IMR-90 (cell line): Measurements from ENCODE around the gene EFHC1. TPM values are rescaled to one million over a fixed set of nuclear protein-coding genes. Genes with fewer than 3 reads are reported as not detected.

Experiments
- ATAC-seq: fragments of 200-7000 bp; cut with Tn5 transposase; 2 replicates; pipeline ENCODE4 v1.9.1; 2020; ENCODE audit warnings: low read depth, mild to moderate bottlenecking, moderate library complexity
- BruUV-seq: library from RNA; stranded (reverse); fragments of 400-500 nt; replicated peaks from 2 replicates; lab custom pipeline; 2021; lab: Mats Ljungman, UMichigan
- CTCF ChIA-PET: fragments of 300-600 bp; formaldehyde crosslinking; extraction: SDS; loops from one replicate; lab custom pipeline; 2021; ENCODE audit warnings: antibody characterized with exemption; lab: Yijun Ruan, JAX
- POLR2A ChIA-PET: fragments of 300-600 bp; sonication (Branson Sonifier 250); formaldehyde crosslinking; loops from one replicate; lab custom pipeline; 2022; ENCODE audit warnings: antibody characterized with exemption; ENCODE audit not compliant: unreplicated experiment; lab: Charles Lee
- DNase-seq: peaks from one replicate; pipeline ENCODE4 v3.0.0; 2013
- H2AFZ ChIP-seq: replicated peaks from 2 replicates; pipeline ENCODE3; 2013; ENCODE audit warnings: low read length, mild to moderate bottlenecking; ENCODE audit not compliant: poor library complexity
- H2AK5ac ChIP-seq: 2 replicates; pipeline ENCODE4 v1.6.1; 2013; ENCODE audit warnings: low read depth, low read length, inconsistent platforms
- H2AK9ac ChIP-seq: replicated peaks from 2 replicates; pipeline ENCODE3; 2013; ENCODE audit warnings: mild to moderate bottlenecking, low read depth, low read length, moderate library complexity; ENCODE audit not compliant: poor library complexity
- H2BK120ac ChIP-seq: 2 replicates; pipeline ENCODE4 v1.6.1; 2013; ENCODE audit warnings: low read depth, low read length, inconsistent platforms
- H2BK15ac ChIP-seq: 3 replicates; pipeline ENCODE4 v1.6.1; 2013; ENCODE audit warnings: low read depth, low read length, inconsistent platforms
- H2BK20ac ChIP-seq: 2 replicates; pipeline ENCODE4 v1.6.1; 2013; ENCODE audit warnings: low read depth, mild to moderate bottlenecking, inconsistent platforms, low read length, moderate library complexity
- H2BK5ac ChIP-seq: 2 replicates; pipeline ENCODE4 v1.6.1; 2013; ENCODE audit warnings: mild to moderate bottlenecking, low read depth, low read length, inconsistent platforms; ENCODE audit not compliant: poor library complexity, severe bottlenecking
- H3K14ac ChIP-seq: replicated peaks from 2 replicates; pipeline ENCODE4 v1.6.1; 2013; ENCODE audit warnings: low read depth, low read length, inconsistent platforms
- H3K18ac ChIP-seq: 2 replicates; pipeline ENCODE4 v1.6.1; 2013; ENCODE audit warnings: low read depth, low read length, control low read depth
- H3K23ac ChIP-seq: 2 replicates; pipeline ENCODE4 v1.6.1; 2013; ENCODE audit warnings: low read depth, low read length, inconsistent platforms
- H3K27ac ChIP-seq: 2 replicates; pipeline ENCODE4 v1.5.1; 2013; ENCODE audit warnings: mild to moderate bottlenecking, control low read depth, low read length; ENCODE audit not compliant: insufficient read depth
- H3K27me3 ChIP-seq: 2 replicates; pipeline ENCODE4 v1.6.1; 2013; ENCODE audit warnings: low read length; ENCODE audit not compliant: control insufficient read depth, insufficient read depth
- H3K36me3 ChIP-seq: 2 replicates; pipeline ENCODE4 v1.6.1; 2013; ENCODE audit warnings: low read length, mixed read lengths; ENCODE audit not compliant: control insufficient read depth, insufficient read depth
- H3K4ac ChIP-seq: 2 replicates; pipeline ENCODE4 v1.6.1; 2013; ENCODE audit warnings: low read depth, low read length, inconsistent platforms
- H3K4me1 ChIP-seq: 2 replicates; pipeline ENCODE4 v1.6.1; 2013; ENCODE audit warnings: low read length, mixed read lengths; ENCODE audit not compliant: control insufficient read depth, insufficient read depth
- H3K4me2 ChIP-seq: 2 replicates; pipeline ENCODE4 v1.6.1; 2013; ENCODE audit warnings: low read depth, mild to moderate bottlenecking, control low read depth, low read length, moderate library complexity
- H3K4me3 ChIP-seq: 2 replicates; pipeline ENCODE4 v1.5.1; 2013; ENCODE audit warnings: low read depth, mild to moderate bottlenecking, control low read depth, low read length, moderate library complexity; ENCODE audit not compliant: insufficient read depth
- H3K56ac ChIP-seq: 2 replicates; pipeline ENCODE4 v1.6.1; 2013; ENCODE audit warnings: low read length, inconsistent platforms; ENCODE audit not compliant: insufficient read depth; ENCODE audit errors: extremely low read depth
- H3K79me1 ChIP-seq, 2 experiments: 2 replicates each; pipeline ENCODE4 v1.6.1; 2013; ENCODE audit warnings: low read length in 2 of 2, inconsistent platforms in 1 of 2, low read depth in 1 of 2
- H3K9ac ChIP-seq: 2 replicates; pipeline ENCODE4 v1.6.1; 2013; ENCODE audit warnings: low read depth, low read length, control low read depth
- H3K9me1 ChIP-seq: 2 replicates; pipeline ENCODE4 v1.6.1; 2013; ENCODE audit warnings: low read length, inconsistent platforms; ENCODE audit not compliant: insufficient read depth
- H3K9me3 ChIP-seq: 2 replicates; pipeline ENCODE4 v1.6.1; 2013; ENCODE audit warnings: low read length; ENCODE audit not compliant: control insufficient read depth, insufficient read depth
- H4K20me1 ChIP-seq: 2 replicates; pipeline ENCODE4 v1.6.1; 2013; ENCODE audit warnings: low read length, inconsistent platforms; ENCODE audit not compliant: insufficient read depth
- H4K5ac ChIP-seq: 2 replicates; pipeline ENCODE4 v1.6.1; 2013; ENCODE audit warnings: mild to moderate bottlenecking, low read depth, low read length, control low read depth
- H4K8ac ChIP-seq, 2 experiments: 2 replicates each; pipeline ENCODE4 v1.6.1; 2013; ENCODE audit warnings: low read depth in 2 of 2, low read length in 2 of 2, control low read depth in 1 of 2, inconsistent platforms in 1 of 2
- H4K91ac ChIP-seq: 2 replicates; pipeline ENCODE4 v1.6.1; 2013; ENCODE audit warnings: low read depth, low read length, inconsistent platforms; ENCODE audit not compliant: insufficient read depth
- BHLHE40 ChIP-seq: fragments of 150-350 bp; IDR thresholded peaks from 2 replicates; pipeline ENCODE4 v1.6.1; 2016; ENCODE audit warnings: mild to moderate bottlenecking, low read depth, low read length
- CEBPB ChIP-seq: IDR thresholded peaks from 2 replicates; pipeline ENCODE4 v1.6.1; 2012; ENCODE audit warnings: low read depth, low read length, improper control_type of control experiment
- CHD1 ChIP-seq: IDR thresholded peaks from 2 replicates; pipeline ENCODE4 v1.6.1; 2012; ENCODE audit warnings: low read depth, low read length, improper control_type of control experiment
- CTCF ChIP-seq: conservative IDR thresholded peaks from 2 replicates; pipeline ENCODE4 v1.5.1; 2012; ENCODE audit warnings: mild to moderate bottlenecking, low read depth, low read length, improper control_type of control experiment
- ELK1 ChIP-seq: fragments of 150-350 bp; IDR thresholded peaks from 2 replicates; pipeline ENCODE4 v1.6.1; 2016; ENCODE audit warnings: low read depth, mild to moderate bottlenecking, low read length, moderate library complexity, borderline replicate concordance
- MAZ ChIP-seq: IDR thresholded peaks from 2 replicates; pipeline ENCODE4 v1.6.1; 2012; ENCODE audit warnings: low read depth, mild to moderate bottlenecking, low read length, improper control_type of control experiment, moderate library complexity, borderline replicate concordance
- NFE2L2 ChIP-seq: fragments of 150-350 bp; IDR thresholded peaks from 2 replicates; pipeline ENCODE4 v1.6.1; 2016; ENCODE audit warnings: low read depth, mild to moderate bottlenecking, low read length
- SMC3 ChIP-seq: fragments of 150-350 bp; IDR thresholded peaks from 2 replicates; pipeline ENCODE4 v1.6.1; 2016; ENCODE audit warnings: low read depth, mild to moderate bottlenecking, antibody characterized with exemption, low read length, moderate library complexity
- WGBS, 2 experiments: methylation state at CpG; one replicate each; pipeline versions ENCODE4 v1.1.5 to v1.1.7; 2013; ENCODE audit warnings: missing lambda C conversion rate in 2 of 2; ENCODE audit not compliant: insufficient read length in 1 of 2; ENCODE audit errors: extremely low coverage in 2 of 2; 5-methylcytosine and 5-hydroxymethylcytosine counted together
- dilution Hi-C: fragments of 300-500 bp; cut with HindIII; formaldehyde crosslinking; loops from one replicate; pipeline ENCODE4 v1.14.3; 2018; ENCODE audit warnings: low sequenced_read_pairs; ENCODE audit not compliant: unreplicated experiment
- in situ Hi-C: fragments of 300-500 bp; cut with MboI; formaldehyde crosslinking; loops from 3 replicates; pipeline ENCODE4 v1.14.3; 2019; ENCODE audit warnings: low sequenced_read_pairs, inconsistent platforms, mixed read lengths
- intact Hi-C: fragments of 100-400 bp; cut with micrococcal nuclease; formaldehyde crosslinking; loops from 2 replicates; pipeline ENCODE4 v1.10.0; 2022
- polyA plus RNA-seq, 3 experiments: library from polyadenylated mRNA; depleted of rRNA; stranded (reverse); fragments of >200 nt; gene quantifications; 2 replicates each; pipeline ENCODE4 v1.2.3, GENCODE V29; 2012; ENCODE audit warnings: low replicate concordance in 1 of 3
- total RNA-seq: library from RNA; depleted of rRNA; stranded (reverse); fragments of >200 nt; gene quantifications from 2 replicates; pipeline ENCODE4 v1.2.3, GENCODE V29; 2012
- TF ChIP-seq, protein P1 (sequence below): fragments of 150-350 bp; IDR thresholded peaks from 2 replicates; pipeline ENCODE4 v1.6.1; 2017; ENCODE audit warnings: mild to moderate bottlenecking, antibody characterized with exemption, low read length, low read depth

The EFHC1 gene
- total and polyA plus RNA-seq, 2 of the 4 experiments (the other 2 are of a cell fraction): 14.0 to 23.0 TPM

- in situ Hi-C loops: no loop called here
- POLR2A ChIA-PET: no interaction called here
Measured at GRCh38 chr6:52400313-52401041, 19.7 kb upstream of the EFHC1 start.

More at GRCh38 chr6:52400313-52401041, 19.7 kb upstream of the EFHC1 start:
- Histone ChIP-seq H4K91ac (no peak overlapping the region), H2BK15ac (no peak overlapping the region), H3K27me3 (no peaks in the 10 kb centered on the region), H3K14ac (no peak overlapping the region), H3K9me3 (no peaks in the 10 kb centered on the region), H3K27ac (no peak overlapping the region), H2BK5ac (no peak overlapping the region), H3K23ac (no peak overlapping the region), H4K20me1 (no peaks in the 10 kb centered on the region), H2AFZ (no peak overlapping the region), H2BK120ac (no peak overlapping the region), H3K4ac (no peak overlapping the region), H3K9me1 (no peaks in the 10 kb centered on the region), H3K4me1 (peaks cover 2% of the 10 kb centered on the region; the same call in 1 of the 2 replicates), H2AK9ac (no peak overlapping the region), H3K4me2 (no peak overlapping the region), H2AK5ac (no peak overlapping the region), H3K56ac (no peak overlapping the region), H2BK20ac (no peak overlapping the region), H4K8ac (no peak overlapping the region), H3K9ac (no peak overlapping the region), H3K18ac (no peak overlapping the region), H3K79me1 (no peaks in the 10 kb centered on the region), H3K36me3 (peaks cover 8% of the 10 kb centered on the region; the same call in 1 of the 2 replicates), H4K5ac (no peak overlapping the region), H3K4me3 (no peak overlapping the region)
- intact Hi-C loops: loop anchor here (10.0 kb wide), 2 partner anchors 414 to 1084 kb away; no protein-coding TSS in a partner anchor
- dilution Hi-C loops: loop anchor here (25.0 kb wide), 1 partner anchor 262 kb away; the partner anchor contains the start of gene TMEM14A
- ATAC-seq: no peak
- no CpG with 5 or more reads among the region's 2 CpGs for WGBS, 2 experiments
- no peak for DNase-seq
- TF ChIP-seq MAZ: no peak
- no peak for TF ChIP-seq ELK1
- TF ChIP-seq, protein P1, sequence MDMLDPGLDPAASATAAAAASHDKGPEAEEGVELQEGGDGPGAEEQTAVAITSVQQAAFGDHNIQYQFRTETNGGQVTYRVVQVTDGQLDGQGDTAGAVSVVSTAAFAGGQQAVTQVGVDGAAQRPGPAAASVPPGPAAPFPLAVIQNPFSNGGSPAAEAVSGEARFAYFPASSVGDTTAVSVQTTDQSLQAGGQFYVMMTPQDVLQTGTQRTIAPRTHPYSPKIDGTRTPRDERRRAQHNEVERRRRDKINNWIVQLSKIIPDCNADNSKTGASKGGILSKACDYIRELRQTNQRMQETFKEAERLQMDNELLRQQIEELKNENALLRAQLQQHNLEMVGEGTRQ: no peak
- TF ChIP-seq CHD1: no peak
- TF ChIP-seq CEBPB: no peak
- no peak for TF ChIP-seq BHLHE40
- no peak for TF ChIP-seq SMC3
- no peak for TF ChIP-seq CTCF
- TF ChIP-seq NFE2L2: no peak
- no TSS peak for BruUV-seq
- CTCF ChIA-PET: interaction anchor here (0.5 to 1.7 kb wide), 8 partner anchors 11 to 137 kb away, joined by 3 to 9 read pairs (median 6); partner anchors contain the start of genes MCM3 and PAQR8
